H1 (cell line): ENCODE results near the gene SAMD4A. TPM values are rescaled to one million over a fixed set of nuclear protein-coding genes. Genes with fewer than 3 reads are reported as not detected.

Experiments
- BCL11A ChIP-seq, 2 experiments: IDR thresholded peaks; one replicate each; pipeline ENCODE4 v1.6.1; 2011; ENCODE audit warnings: low read depth in 2 of 2, low read length in 2 of 2, mild to moderate bottlenecking in 2 of 2
- SP1 ChIP-seq: IDR thresholded peaks from 2 replicates; pipeline ENCODE4 v1.6.1; 2011; ENCODE audit warnings: low read depth, low read length
- polyA plus RNA-seq, 7 experiments: library from polyadenylated mRNA; depleted of rRNA in 3 of 7; stranded (reverse) in 5 of 7; unstranded in 2 of 7; fragments of >200 nt in 5 of 7; fragments of 200-250 nt in 2 of 7; gene quantifications; 1 replicate in 5 of 7; 2 replicates in 1 of 7; 4 replicates in 1 of 7; pipeline versions ENCODE4 v1.2.1 to v1.2.3, GENCODE V29; 2011 to 2013; ENCODE audit warnings: missing spikeins in 2 of 7, mixed read lengths in 2 of 7
- total RNA-seq: library from RNA; stranded (reverse); fragmentation: NEBNext Ultra II Directional; extraction: Animal tissue kit (Norgen Biotek cat#: 25700); gene quantifications from 2 replicates; pipeline ENCODE4 v1.2.1, GENCODE V29; 2021

SAMD4A gene
- total and polyA plus RNA-seq, 2 of the 8 experiments (the other 6 are each of a cell fraction or from before 2014, with no cell fraction given): 2.4 to 12.3 TPM

DNA sequence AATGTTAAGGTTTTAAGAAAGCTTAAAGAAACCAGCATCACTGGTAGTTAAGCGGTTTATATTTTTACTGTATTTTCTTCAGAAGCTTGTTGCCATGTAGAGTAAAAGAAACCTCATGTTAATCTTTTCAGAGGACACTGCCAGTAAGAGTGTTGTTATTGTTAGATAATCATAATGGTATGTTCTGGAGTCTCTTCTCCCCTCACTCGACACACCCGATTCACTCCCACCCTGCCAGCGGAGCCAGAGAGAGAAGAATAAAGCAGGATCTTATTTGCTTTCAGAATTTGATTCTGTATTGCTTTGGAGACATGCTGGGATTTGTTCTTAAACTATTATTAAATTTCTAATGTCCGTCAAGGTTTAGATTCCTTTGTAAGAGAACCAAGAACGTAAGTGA lies 113.7 kb downstream of the SAMD4A start (continued):
- TF ChIP-seq SP1 (no peak), BCL11A (IDR thresholded peaks at IDR 0.05; ENCODE audit: low read depth in 2 of 2, low read length in 2 of 2) (no peak)
